HepG2 (cell line): Measurements from ENCODE around the gene MED25. TPM values are rescaled to one million over a fixed set of nuclear protein-coding genes. Genes with fewer than 3 reads are reported as not detected.

Experiments used
- BCL3 ChIP-seq: sonication (generic); formaldehyde crosslinking; IDR thresholded peaks from 2 replicates; pipeline ENCODE4 v1.5.1; 2020; ENCODE audit warnings: mild to moderate bottlenecking, missing genetic modification reagents, moderate library complexity
- CBX1 ChIP-seq: IDR thresholded peaks from one replicate; pipeline ENCODE4 v1.6.1; 2016; ENCODE audit warnings: antibody characterized with exemption, low read depth
- GATA4 ChIP-seq: sonication (generic); IDR thresholded peaks from 2 replicates; pipeline ENCODE4 v1.6.1; 2016; ENCODE audit warnings: antibody characterized with exemption, low read depth, borderline replicate concordance
- MXI1 ChIP-seq: IDR thresholded peaks from 3 replicates; pipeline ENCODE4 v1.6.1; 2012; ENCODE audit warnings: low read depth, low read length, inconsistent platforms, borderline replicate concordance
- NFIB ChIP-seq: sonication (generic); formaldehyde crosslinking; IDR thresholded peaks from 2 replicates; pipeline ENCODE4 v1.9.0; 2021; ENCODE audit warnings: missing genetic modification reagents, mild to moderate bottlenecking, borderline replicate concordance
- PTBP1 ChIP-seq: fragments of 200-400 bp; formaldehyde crosslinking; IDR thresholded peaks from 2 replicates; pipeline ENCODE4 v1.6.1; 2018; ENCODE audit warnings: low read length, low read depth; ENCODE audit not compliant: poor library complexity, severe bottlenecking
- RORA ChIP-seq: sonication (generic); formaldehyde crosslinking; IDR thresholded peaks from 2 replicates; pipeline ENCODE4 v1.5.0; 2020; ENCODE audit warnings: mild to moderate bottlenecking, missing genetic modification reagents, moderate library complexity
- TBP ChIP-seq: sonication (generic); formaldehyde crosslinking; IDR thresholded peaks from 2 replicates; pipeline ENCODE4 v1.5.0; 2020; ENCODE audit warnings: missing genetic modification reagents
- ZBTB39 ChIP-seq: sonication (generic); formaldehyde crosslinking; IDR thresholded peaks from 2 replicates; pipeline ENCODE4 v1.5.0; 2020; ENCODE audit warnings: missing genetic modification reagents
- ZFP36L1 ChIP-seq: sonication (generic); formaldehyde crosslinking; IDR thresholded peaks from 2 replicates; pipeline ENCODE4 v1.8.0; 2022; ENCODE audit warnings: mild to moderate bottlenecking, missing genetic modification reagents, moderate library complexity
- ZHX2 ChIP-seq, 2 experiments: sonication (generic) in 1 of 2; formaldehyde crosslinking in 1 of 2; IDR thresholded peaks; 2 replicates each; pipeline versions ENCODE4 v1.6.1 to v1.9.0; 2014 to 2022; ENCODE audit warnings: antibody characterized with exemption in 1 of 2, borderline replicate concordance in 1 of 2, inconsistent platforms in 1 of 2, low read depth in 1 of 2, missing genetic modification reagents in 1 of 2
- ZMAT3 ChIP-seq: sonication (generic); formaldehyde crosslinking; conservative IDR thresholded peaks from 2 replicates; pipeline ENCODE4 v1.7.0; 2021; ENCODE audit warnings: missing genetic modification reagents
- ZNF121 ChIP-seq: sonication (generic); formaldehyde crosslinking; IDR thresholded peaks from 2 replicates; pipeline ENCODE4 v1.5.0; 2020; ENCODE audit warnings: mild to moderate bottlenecking, missing genetic modification reagents
- ZNF30 ChIP-seq: sonication (generic); formaldehyde crosslinking; IDR thresholded peaks from 2 replicates; pipeline ENCODE4 v1.5.0; 2020; ENCODE audit warnings: mild to moderate bottlenecking, missing genetic modification reagents
- ZNF616 ChIP-seq: sonication (generic); formaldehyde crosslinking; IDR thresholded peaks from 2 replicates; pipeline ENCODE4 v1.5.0; 2020; ENCODE audit warnings: low read depth, mild to moderate bottlenecking, missing genetic modification reagents
- polyA plus RNA-seq, 8 experiments: library from polyadenylated mRNA; depleted of rRNA in 3 of 8; stranded (reverse) in 7 of 8; unstranded in 1 of 8; fragments of >200 nt; fragmentation: Illumina TruSeq in 4 of 8; extraction: Trizol in 4 of 8; gene quantifications; 2 replicates each; pipeline versions ENCODE4 v1.2.1 to v1.2.3, GENCODE V29; 2011 to 2016; ENCODE audit warnings: low read depth in 4 of 8, missing spikeins in 1 of 8, mixed read lengths in 1 of 8; ENCODE audit not compliant: insufficient read depth in 1 of 8
- total RNA-seq, 5 experiments: library from RNA; depleted of rRNA; stranded (reverse); fragments of >200 nt; fragmentation: Illumina TruSeq; extraction: Trizol; gene quantifications; 2 replicates each; pipeline ENCODE4 v1.2.3, GENCODE V29; 2016; ENCODE audit warnings: low read depth in 1 of 5
- TF ChIP-seq, protein P1 (sequence below): sonication (generic); formaldehyde crosslinking; conservative IDR thresholded peaks from 2 replicates; pipeline ENCODE4 v1.4.0; 2020; ENCODE audit warnings: missing genetic modification reagents
- TF ChIP-seq, protein P2 (sequence below): sonication (generic); formaldehyde crosslinking; IDR thresholded peaks from 2 replicates; pipeline ENCODE4 v1.4.0; 2020; ENCODE audit warnings: low read depth, mild to moderate bottlenecking, missing genetic modification reagents

The MED25 gene
- total and polyA plus RNA-seq, 2 of the 13 experiments (the other 11 are each of a cell fraction or from before 2014, with no cell fraction given), result 11.1 to 15.1 TPM

DNA sequence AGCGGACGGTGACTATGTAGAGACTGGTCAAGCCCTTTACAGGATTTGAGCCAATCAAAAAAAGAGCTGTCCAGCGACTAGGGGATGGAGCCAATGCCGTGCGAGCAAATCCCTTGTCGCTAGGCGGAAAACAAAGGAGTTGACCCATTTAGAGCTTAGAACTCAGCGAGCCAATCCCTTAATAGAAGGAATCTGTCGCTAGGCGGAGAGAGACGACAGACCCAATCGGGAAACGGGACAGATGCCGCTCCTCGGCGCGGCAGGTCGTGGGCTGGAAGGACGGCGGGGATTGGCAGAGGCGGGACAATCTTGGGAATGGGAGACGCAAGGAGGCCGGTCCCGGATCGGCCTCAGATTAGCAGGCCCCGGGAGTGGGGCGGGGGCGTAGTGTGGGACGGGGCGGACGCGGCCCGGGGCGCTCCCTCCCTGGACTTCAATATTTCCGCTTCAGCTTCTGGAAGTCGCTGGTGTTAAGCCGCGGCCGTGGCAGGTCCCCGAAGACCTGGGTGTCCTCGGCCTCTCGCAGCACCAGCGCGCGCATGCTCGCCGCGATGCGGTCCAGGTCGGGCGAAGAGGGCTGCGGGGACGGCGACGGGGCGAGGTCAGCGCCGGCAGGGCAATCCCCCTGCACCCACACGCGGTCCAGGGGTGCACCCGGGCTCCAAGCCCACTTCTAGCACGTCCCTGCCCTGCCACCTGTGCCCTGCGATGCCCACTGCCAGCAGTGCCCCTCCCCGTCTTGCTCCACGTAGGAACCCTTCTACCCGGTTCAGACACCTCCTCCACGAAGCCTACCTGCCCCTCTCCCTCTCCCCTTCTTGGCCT, 51.6 kb downstream of the MED25 start (continued):
- TF ChIP-seq ZHX2 (IDR thresholded peaks at IDR 0.05; ENCODE audit: low read depth) (no peak), ZHX2 (CRISPR knock-in tag; IDR thresholded peaks at IDR 0.05; ENCODE audit: borderline replicate concordance) (no peak), ZNF121 (no peak), PTBP1 (no peak), ZMAT3 (no peak), ZBTB39 (no peak; the same call in 1 of the 2 replicates), ZNF30 (CRISPR knock-in tag) (no peak), GATA4 (no peak; the same call in 1 of the 2 replicates), CBX1 (no peak), RORA (CRISPR knock-in tag) (no peak), NFIB (CRISPR knock-in tag) (no peak), ZNF616 (CRISPR knock-in tag) (peak; percentile 83; the same call in 1 of the 2 replicates), MXI1 (peak; percentile 34; the same call in 1 of the 3 replicates), BCL3 (no peak), ZFP36L1 (peak; percentile 66; the same call in 1 of the 2 replicates), TBP (CRISPR knock-in tag) (no peak)
- TF ChIP-seq, protein P1, sequence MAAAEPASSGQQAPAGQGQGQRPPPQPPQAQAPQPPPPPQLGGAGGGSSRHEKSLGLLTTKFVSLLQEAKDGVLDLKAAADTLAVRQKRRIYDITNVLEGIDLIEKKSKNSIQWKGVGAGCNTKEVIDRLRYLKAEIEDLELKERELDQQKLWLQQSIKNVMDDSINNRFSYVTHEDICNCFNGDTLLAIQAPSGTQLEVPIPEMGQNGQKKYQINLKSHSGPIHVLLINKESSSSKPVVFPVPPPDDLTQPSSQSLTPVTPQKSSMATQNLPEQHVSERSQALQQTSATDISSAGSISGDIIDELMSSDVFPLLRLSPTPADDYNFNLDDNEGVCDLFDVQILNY (CRISPR knock-in tag), result no peak
- TF ChIP-seq, protein P2, sequence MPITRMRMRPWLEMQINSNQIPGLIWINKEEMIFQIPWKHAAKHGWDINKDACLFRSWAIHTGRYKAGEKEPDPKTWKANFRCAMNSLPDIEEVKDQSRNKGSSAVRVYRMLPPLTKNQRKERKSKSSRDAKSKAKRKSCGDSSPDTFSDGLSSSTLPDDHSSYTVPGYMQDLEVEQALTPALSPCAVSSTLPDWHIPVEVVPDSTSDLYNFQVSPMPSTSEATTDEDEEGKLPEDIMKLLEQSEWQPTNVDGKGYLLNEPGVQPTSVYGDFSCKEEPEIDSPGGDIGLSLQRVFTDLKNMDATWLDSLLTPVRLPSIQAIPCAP (CRISPR knock-in tag), result 0 out of 2 replicates have a peak, but pooled peaks have one; percentile 36
